ENCODE measurements around the gene UBR4. TPM values are rescaled to one million over a fixed set of nuclear protein-coding genes. Genes with fewer than 3 reads are reported as not detected.
A peak's percentile ranks its signal among the peaks of the same experiment; 100 is the strongest.

The UBR4 gene
- total and polyA plus RNA-seq, 10 of the 15 experiments (the other 5 are each of a cell fraction or from before 2014, with no cell fraction given): 34.2 to 124 (median 56.2) TPM

GRCh38 chr1:19209990-19210771 lies at the start of gene UBR4 (continued):
- TF ChIP-seq ZBTB4 (CRISPR knock-in tag; IDR thresholded peaks at IDR 0.05) (no peak), MYB (IDR thresholded peaks at IDR 0.05; ENCODE audit: borderline replicate concordance, low read depth, low read length) (no peak), SUZ12 (IDR thresholded peaks at IDR 0.05; ENCODE audit: unreplicated experiment) (no peak), CHD2 (IDR thresholded peaks at IDR 0.05; ENCODE audit: borderline replicate concordance, low read depth, low read length) (peak; percentile 10; the same call in 1 of the 2 replicates), CTCF (IDR thresholded peaks at IDR 0.05 in 2 of 3, conservative IDR thresholded peaks at IDR 0.05 in 1 of 3; ENCODE audit: control insufficient read depth in 2 of 3, extremely low read depth in 1 of 3, insufficient read depth in 1 of 3, low read depth in 3 of 3, low read length in 3 of 3) (no peak), NFIC (IDR thresholded peaks at IDR 0.05; ENCODE audit: low read depth, low read length) (no peak), NFYB (IDR thresholded peaks at IDR 0.05; ENCODE audit: insufficient read depth, low read depth, low read length) (0 out of 2 replicates have a peak, but pooled peaks have one; percentile 19), GABPA (IDR thresholded peaks at IDR 0.05; ENCODE audit: low read depth) (peak; percentile 86), NR2F1 (conservative IDR thresholded peaks at IDR 0.05) (peak; percentile 99), MTA3 (IDR thresholded peaks at IDR 0.05; ENCODE audit: borderline replicate concordance, low read length) (no peak; the same call in 1 of the 2 replicates), YY1 (IDR thresholded peaks at IDR 0.05; ENCODE audit: low read depth, low read length) (peak; percentile 94), NR2C2 (IDR thresholded peaks at IDR 0.05; ENCODE audit: borderline replicate concordance, control insufficient read depth, insufficient read length, low read depth) (no peak), ZNF24 (IDR thresholded peaks at IDR 0.05) (no peak), DPF2 (IDR thresholded peaks at IDR 0.05) (peak; percentile 71), STAT1 (conservative IDR thresholded peaks at IDR 0.05) (peak; percentile 32; the same call in 1 of the 2 replicates), ZZZ3 (IDR thresholded peaks at IDR 0.05; ENCODE audit: control insufficient read depth, insufficient read length, low read depth) (no peak), EGR1 (IDR thresholded peaks at IDR 0.05; ENCODE audit: borderline replicate concordance in 1 of 2, low read depth in 2 of 2, low read length in 2 of 2) (0 out of 3 replicates have a peak, but pooled peaks of 1 of the 2 experiments have one; percentile 38), ZNF217 (IDR thresholded peaks at IDR 0.05) (no peak), YBX1 (IDR thresholded peaks at IDR 0.05) (no peak), HDAC2 (IDR thresholded peaks at IDR 0.05) (no peak), RUNX3 (IDR thresholded peaks at IDR 0.05; ENCODE audit: low read length) (peak; percentile 13; the same call in 1 of the 2 replicates), PAX8 (IDR thresholded peaks at IDR 0.05) (no peak), NBN (IDR thresholded peaks at IDR 0.05) (peak; percentile 94)
- TF ChIP-seq, protein P1, sequence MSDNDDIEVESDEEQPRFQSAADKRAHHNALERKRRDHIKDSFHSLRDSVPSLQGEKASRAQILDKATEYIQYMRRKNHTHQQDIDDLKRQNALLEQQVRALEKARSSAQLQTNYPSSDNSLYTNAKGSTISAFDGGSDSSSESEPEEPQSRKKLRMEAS (IDR thresholded peaks at IDR 0.05; ENCODE audit: low read depth, low read length): peak; percentile 80
- TF ChIP-seq, protein P2, sequence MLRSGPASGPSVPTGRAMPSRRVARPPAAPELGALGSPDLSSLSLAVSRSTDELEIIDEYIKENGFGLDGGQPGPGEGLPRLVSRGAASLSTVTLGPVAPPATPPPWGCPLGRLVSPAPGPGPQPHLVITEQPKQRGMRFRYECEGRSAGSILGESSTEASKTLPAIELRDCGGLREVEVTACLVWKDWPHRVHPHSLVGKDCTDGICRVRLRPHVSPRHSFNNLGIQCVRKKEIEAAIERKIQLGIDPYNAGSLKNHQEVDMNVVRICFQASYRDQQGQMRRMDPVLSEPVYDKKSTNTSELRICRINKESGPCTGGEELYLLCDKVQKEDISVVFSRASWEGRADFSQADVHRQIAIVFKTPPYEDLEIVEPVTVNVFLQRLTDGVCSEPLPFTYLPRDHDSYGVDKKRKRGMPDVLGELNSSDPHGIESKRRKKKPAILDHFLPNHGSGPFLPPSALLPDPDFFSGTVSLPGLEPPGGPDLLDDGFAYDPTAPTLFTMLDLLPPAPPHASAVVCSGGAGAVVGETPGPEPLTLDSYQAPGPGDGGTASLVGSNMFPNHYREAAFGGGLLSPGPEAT (IDR thresholded peaks at IDR 0.05; ENCODE audit: low read depth): peak; percentile 46; the same call in 1 of the 2 replicates

All from GM12878 (cell line).